A172 (cell line): ENCODE measurements around the gene CAPZA1. TPM values are rescaled to one million over a fixed set of nuclear protein-coding genes. Genes with fewer than 3 reads are reported as not detected.
"Not testable (repeated sequence)": the region's sequence is repeated elsewhere in the genome, so short reads cannot be mapped to it uniquely, and the experiment has no call there.

Experiments used
- DNase-seq: peaks from one replicate; pipeline ENCODE4 v3.0.0-alpha.2; 2015; ENCODE audit warnings: low spot score
- total RNA-seq: library from RNA; depleted of rRNA; stranded (reverse); fragments of >200 nt; shearing (Covaris generic); gene quantifications from 2 replicates; pipeline ENCODE4 v1.2.3, GENCODE V29; 2014

CAPZA1 gene
- total RNA-seq, 1 experiment from 2014 or later = 249 TPM

GRCh38 chr1:112626887-112627286, 7.3 kb downstream of the CAPZA1 start:
- DNase-seq = no peak

DNA sequence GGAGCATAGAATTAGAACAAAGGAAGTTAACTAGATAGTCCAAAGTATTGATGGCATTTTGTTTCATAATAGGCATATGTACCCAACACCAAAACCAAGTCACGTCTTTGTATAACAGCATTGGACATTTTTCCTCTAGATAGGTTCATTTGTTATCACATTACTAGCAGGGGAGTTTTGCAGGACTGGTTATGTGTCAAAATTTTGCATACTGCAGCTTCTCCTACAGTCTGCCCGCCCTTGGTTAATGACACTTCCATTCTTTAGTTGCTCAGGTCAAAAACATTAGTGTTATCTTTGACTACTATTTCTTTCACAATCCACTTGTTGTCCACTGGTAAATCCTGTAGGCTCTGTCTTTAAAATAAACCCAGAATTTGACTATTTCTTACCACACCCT, 8.9 kb downstream of the CAPZA1 start:
- DNase-seq = no peak

GRCh38 chr1:112629256-112629655, 9.6 kb downstream of the CAPZA1 start:
- DNase-seq = no peak

DNA sequence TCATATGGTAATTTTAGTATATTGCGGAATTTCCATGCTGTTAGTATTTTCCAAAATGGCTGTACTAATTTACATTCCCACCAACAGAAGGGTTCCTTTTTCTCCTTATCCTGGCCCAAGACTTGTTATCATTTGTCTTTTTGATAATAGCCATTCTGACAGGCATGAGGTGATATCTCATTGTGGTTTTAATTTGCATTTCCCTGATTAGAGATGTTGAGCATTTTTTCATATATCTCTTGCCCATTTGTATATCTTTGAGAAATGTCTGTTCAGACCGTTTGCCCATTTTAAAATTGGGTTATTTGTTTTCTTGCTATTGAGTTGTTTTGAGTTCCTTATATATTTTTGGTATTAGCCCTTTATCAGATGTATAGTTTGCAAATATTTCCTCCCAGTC, 14.0 kb downstream of the CAPZA1 start:
- no peak for DNase-seq

DNA sequence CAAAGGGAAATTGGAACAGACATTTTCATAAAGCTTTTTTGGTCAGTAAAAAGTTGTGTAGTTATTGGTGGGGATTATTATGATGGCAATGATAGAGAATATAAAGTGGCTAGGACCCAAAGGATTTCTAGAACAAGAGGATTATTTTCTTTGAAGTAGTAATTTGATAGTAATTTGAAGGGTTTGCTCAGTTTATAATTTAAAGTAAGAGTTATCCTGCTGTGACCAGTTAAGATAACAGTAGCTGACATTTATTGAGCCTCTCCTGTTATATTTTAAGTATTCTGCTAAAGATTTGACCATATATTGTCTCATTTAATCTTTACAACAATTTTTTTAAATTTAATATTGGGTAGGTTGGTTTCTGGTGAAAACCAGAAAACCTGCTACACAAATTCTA, 14.7 kb downstream of the CAPZA1 start:
- no peak for DNase-seq

DNA sequence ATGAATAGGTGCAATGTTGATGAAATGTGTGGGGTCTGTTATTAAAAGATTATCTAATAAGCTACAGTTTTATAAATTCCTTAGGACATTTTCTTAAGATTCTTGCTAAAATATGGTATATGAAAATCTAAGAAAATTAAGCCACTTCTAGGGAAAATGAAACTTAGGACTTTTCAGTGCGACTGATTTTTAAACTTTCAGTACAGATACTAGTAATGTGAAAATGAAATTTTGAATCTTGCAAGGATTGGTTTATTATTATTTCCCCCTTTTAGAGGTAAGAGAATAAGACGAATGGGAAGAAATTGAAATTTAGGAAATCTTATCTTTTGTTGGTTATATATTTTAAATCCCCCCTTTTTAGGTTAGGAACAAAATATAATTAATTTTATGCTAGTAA, 16.4 kb downstream of the CAPZA1 start:
- no peak for DNase-seq

GRCh38 chr1:112636597-112637253, 17.1 kb downstream of the CAPZA1 start:
- DNase-seq = no peak

DNA sequence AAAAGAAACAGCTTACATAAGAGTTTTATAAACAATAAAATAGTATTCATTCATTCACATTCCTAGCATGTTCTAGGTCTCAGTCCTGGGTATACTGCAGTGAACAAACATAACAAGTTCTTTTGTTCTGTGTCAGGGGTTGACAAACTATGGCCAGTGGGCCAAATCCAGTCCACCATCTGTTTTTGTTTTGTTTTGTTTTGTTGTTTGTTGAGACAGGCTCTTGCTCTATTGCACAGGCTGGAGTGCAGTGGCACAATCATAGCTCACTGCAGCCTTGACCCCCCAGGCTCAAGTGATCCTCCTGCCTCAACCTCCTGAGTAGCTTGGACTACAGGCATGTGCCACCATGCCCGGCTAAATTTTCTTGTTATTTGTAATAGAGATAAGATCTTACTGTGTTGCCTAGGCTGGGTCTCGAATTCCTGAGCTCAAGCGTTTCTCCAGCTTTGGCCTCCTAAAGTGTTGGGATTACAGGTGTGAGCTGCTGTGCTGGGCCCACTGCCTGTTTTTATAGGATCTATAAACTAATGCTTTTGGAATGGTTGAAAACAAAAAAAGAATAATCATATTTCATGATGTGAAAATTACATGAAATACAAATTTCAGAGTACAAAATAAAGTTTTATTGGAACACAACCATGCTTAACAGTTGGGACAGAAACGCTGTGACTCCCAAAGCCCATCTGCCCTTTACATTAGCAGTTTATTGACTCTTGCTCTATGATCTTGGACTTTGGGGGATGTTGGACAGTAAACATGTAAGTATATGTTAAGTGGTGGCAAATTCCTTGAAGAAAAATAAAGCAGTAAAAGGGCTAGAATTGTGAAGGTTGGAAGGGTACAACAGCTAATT, 17.9 kb downstream of the CAPZA1 start:
- no peak for DNase-seq

DNA sequence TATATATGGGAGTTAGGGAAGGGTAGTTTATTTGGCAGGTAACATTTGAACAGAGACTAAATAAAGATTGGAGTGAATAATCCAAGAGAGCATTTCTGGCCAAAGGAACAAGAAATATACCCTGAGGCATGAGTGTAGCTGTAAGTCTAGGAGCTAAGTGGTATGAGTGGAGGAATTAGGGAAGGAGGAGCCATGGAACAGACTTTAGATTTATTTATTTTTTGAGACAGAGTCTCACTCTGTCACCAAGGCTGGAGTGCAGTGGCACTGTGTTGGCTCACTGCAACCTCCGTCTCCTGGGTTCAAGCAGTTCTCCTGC, 18.4 kb downstream of the CAPZA1 start:
- no peak for DNase-seq

DNA sequence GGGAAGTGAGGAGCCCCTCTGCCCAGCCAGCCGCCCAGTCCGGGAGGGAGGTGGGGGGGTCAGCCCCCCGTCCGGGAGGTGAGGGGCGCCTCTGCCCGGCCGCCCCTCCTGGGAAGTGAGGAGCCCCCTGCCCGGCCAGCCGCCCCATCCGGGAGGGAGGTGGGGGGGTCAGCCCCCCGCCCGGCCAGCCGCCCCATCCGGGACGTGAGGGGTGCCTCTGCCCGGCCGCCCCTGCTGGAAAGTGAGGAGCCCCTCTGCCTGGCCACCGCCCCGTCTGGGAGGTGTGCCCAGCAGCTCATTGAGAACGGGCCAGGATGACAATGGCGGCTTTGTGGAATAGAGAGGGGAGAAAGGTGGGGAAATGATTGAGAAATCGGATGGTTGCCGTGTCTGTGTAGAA, 20.8 kb downstream of the CAPZA1 start:
- DNase-seq = not testable (repeated sequence)

GRCh38 chr1:112643080-112643479, 23.4 kb downstream of the CAPZA1 start:
- DNase-seq = no peak

GRCh38 chr1:112646225-112646624, 26.6 kb downstream of the CAPZA1 start:
- DNase-seq = no peak

DNA sequence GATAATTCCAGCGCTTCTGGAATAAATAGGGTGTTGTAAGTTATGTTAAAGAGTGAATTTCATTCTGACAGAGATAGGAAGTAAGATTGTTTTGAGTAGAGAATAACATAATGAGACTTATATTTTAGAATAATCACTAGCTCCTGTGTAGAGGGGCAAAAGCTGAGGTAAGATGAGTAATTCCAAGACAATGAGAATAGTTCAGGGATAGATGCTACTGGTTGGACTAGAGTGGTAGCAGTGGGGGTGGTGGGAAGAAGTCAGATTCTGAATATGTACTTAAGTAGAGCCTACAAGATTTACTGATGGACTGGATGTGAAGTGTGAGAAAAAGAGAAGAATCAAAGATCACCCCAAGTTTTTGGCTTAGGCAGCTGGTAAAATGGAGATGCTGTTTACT, 31.6 kb downstream of the CAPZA1 start:
- DNase-seq = no peak

DNA sequence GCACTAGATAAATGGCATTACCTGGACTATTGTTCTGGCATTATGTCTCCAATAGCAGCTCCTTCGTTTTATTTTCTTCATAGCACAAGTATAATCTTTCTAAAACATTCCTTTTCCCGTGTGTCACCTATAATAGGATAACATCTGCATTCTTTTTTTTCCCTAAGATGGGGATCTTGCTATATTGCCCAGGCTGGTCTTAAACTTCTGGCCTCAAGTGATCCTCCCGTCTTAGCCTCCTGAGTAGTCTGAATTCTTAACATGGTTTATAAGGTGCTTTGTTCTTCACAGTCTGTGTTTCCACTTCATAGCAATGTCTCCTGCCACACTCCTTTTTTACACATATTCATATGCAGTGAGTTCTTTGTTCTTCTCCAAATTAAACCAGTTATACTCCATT, 46.2 kb downstream of the CAPZA1 start:
- no peak for DNase-seq

DNA sequence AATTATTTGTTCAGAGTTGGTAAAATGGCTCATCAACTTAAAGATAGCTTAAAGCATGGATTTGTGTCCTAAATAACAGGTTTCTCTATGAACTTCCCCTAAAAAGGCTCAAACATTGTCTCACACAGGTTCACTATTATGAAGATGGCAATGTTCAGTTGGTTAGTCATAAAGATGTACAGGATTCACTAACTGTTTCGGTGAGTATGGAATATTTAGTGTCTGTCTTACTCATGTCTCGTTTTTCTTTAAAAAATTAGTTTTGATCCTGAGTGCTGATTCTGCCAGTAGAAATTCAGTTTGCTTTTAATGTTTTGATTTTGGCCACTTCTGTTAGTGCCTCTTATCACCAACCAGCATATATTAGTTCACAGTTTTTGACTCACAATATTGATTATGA, 47.3 kb downstream of the CAPZA1 start:
- no peak for DNase-seq

DNA sequence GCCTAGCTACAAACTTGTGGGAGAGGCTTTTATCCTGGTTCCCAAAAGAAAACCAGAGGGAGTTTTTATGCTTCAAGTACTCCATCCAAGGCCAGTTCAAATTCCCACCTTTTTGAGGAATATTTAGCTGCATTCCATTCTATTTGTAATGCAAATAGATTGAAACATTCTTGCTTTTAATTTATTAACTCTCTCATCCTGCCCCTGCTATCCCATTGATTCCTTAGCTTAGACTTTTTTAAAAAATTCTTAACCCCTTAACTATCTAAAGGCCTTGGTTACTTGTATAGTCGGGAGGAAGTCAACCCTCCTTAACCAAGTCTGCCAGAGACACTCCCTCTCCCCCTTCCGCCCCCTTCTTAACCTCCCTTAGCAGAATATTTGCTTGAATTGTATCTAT, 52.4 kb downstream of the CAPZA1 start:
- DNase-seq = no peak

GRCh38 chr1:112672842-112673241, 53.2 kb downstream of the CAPZA1 start:
- no peak for DNase-seq

- peak; percentile 61 for DNase-seq
These were observed 54.2 kb downstream of the CAPZA1 start for GRCh38 chr1:112673592-112674439.

GRCh38 chr1:112674440-112674985, 54.9 kb downstream of the CAPZA1 start, which contains the start of gene MOV10:
Gene MOV10, plus strand, starts transcription at chr1:112674659. Its CDS starts 254 bp downstream, at chr1:112674913.
- peak; percentile 60 for DNase-seq

DNA sequence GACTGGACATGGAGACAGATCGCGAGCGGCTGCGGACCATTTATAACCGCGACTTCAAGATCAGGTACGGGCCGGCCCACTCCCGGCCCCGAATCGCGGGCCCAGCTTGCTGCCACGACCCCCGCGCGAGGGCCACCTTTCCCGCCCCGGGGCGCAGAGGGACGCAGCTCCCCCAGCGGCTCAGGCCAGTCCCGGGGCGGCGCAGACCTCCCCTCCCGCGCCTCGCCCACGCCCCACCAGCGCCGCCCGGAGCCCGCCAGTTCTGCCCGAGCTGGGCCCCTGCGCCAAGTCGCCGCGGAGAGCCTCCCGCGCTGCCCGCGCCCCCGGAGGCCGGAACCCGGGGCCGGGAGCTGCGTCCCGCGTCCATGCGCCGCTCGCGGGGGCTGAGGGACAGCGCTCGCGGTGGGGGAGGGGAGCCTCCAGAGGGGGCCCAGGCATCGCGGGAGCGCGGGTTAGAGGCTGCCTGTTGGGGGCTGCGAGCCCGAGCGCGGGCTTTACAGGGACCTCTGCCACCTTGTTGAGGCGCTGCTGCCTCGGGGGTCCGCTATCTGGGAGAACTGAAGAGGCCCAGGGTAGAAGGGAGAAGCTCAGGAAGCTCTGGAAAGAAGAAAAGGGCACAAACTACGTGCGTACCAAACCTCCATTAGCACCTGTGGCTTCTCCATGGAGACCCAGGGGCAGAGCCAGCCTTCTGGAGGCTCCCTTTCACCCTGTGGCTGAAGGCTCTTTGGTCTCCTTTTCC, 55.5 kb downstream of the CAPZA1 start:
- peak; percentile 13 for DNase-seq

DNA sequence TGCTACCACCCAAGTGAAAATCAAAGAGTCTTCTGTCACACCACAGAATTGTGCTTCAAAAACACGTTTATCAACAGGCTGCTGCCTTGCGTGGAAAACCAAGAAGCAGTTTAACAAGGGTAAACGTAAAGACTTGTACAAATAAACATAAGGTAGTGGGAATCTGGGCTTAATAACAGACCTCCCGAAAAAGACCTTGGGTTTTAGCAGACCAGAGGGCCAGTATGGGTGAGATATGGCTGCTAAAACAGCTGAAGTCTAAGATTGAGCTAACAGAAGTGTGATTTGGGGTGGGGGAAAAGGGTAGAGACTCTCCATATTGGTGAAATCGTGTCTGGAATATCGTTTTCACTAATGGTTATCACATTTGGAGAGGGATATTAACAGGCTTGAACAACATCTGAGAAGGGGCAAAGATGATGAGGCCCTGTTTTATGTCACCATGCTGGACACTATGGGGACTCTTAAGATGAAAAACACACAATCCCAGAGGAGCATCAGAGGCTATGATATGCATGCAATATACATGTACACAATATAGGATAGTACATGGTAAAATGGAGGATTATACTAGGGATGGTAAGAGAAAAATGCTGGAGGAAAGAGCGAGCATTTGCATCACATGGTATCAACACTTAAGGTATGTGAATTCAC, 56.2 kb downstream of the CAPZA1 start:
- no peak for DNase-seq
